SK-N-SH (cell line): Measurements from ENCODE around the gene RASSF9.

Experiments
- CTCF ChIP-seq: fragments of 200-600 bp; sonication (generic); IDR thresholded peaks from 2 replicates; pipeline ENCODE4 v1.6.1; 2017; ENCODE audit warnings: antibody characterized with exemption, mild to moderate bottlenecking, moderate library complexity
- EZH2phosphoT487 ChIP-seq: fragments of 200-600 bp; sonication (generic); IDR thresholded peaks from 2 replicates; pipeline ENCODE4 v1.6.1; 2017; ENCODE audit warnings: low read depth, mixed run types, mild to moderate bottlenecking, antibody characterized with exemption, moderate library complexity, borderline replicate concordance
- POLR2AphosphoS5 ChIP-seq: IDR thresholded peaks from 2 replicates; pipeline ENCODE4 v1.6.1; 2012; ENCODE audit warnings: low read depth, low read length
- REST ChIP-seq: IDR thresholded peaks from 2 replicates; pipeline ENCODE4 v1.6.1; 2012; ENCODE audit warnings: mild to moderate bottlenecking, low read depth, low read length, moderate library complexity
- SMC3 ChIP-seq: IDR thresholded peaks from 2 replicates; pipeline ENCODE4 v1.6.1; 2012; ENCODE audit warnings: low read depth, low read length, improper control_type of control experiment
- USF1 ChIP-seq: IDR thresholded peaks from 2 replicates; pipeline ENCODE4 v1.4.0; 2012; ENCODE audit warnings: low read depth, borderline replicate concordance
- USF2 ChIP-seq: fragments of 150-350 bp; IDR thresholded peaks from 2 replicates; pipeline ENCODE4 v1.6.1; 2017; ENCODE audit warnings: antibody characterized with exemption, low read length, low read depth, borderline replicate concordance

- TF ChIP-seq POLR2AphosphoS5 = no peak
- no peak for TF ChIP-seq CTCF
- TF ChIP-seq USF2 = no peak
- TF ChIP-seq EZH2phosphoT487 = no peak
- no peak for TF ChIP-seq SMC3
- TF ChIP-seq REST = no peak
- no peak for TF ChIP-seq USF1
Measured at GRCh38 chr12:85804663-85805062, 31.5 kb downstream of the RASSF9 start.
